B cell (primary cell): ENCODE measurements around the gene SLC35F3. TPM values are rescaled to one million over a fixed set of nuclear protein-coding genes. Genes with fewer than 3 reads are reported as not detected.

Experiments used
- ATAC-seq: fragments of 200-7000 bp; cut with Tn5 transposase; one replicate; pipeline ENCODE4 v1.10.0; 2021; ENCODE audit warnings: low read depth, mild to moderate bottlenecking, moderate number of reproducible peaks, moderate library complexity
- CTCF ChIA-PET: fragments of 350-600 bp; sonication (Branson Sonifier 250); formaldehyde crosslinking; loops from one replicate; lab custom pipeline; 2021; ENCODE audit warnings: antibody characterized with exemption, inconsistent platforms; lab: Charles Lee
- POLR2A ChIA-PET: fragments of 350-600 bp; sonication (Branson Sonifier 250); formaldehyde crosslinking; loops from one replicate; lab custom pipeline; 2021; ENCODE audit warnings: antibody characterized with exemption; lab: Charles Lee
- DNase-seq: peaks from one replicate; pipeline ENCODE4 v3.0.0; 2013
- H2AFZ ChIP-seq: 2 replicates; pipeline ENCODE4 v1.6.1; 2012; ENCODE audit warnings: mild to moderate bottlenecking, low read depth, low read length; ENCODE audit not compliant: insufficient read depth, poor library complexity, severe bottlenecking
- H3K27ac ChIP-seq, 2 donors: 1 replicate in 1 of 2; 2 replicates in 1 of 2; pipeline ENCODE4 v1.5.1; 2012 to 2013; ENCODE audit warnings: low read length in 2 of 2, mild to moderate bottlenecking in 2 of 2, moderate library complexity in 1 of 2
- H3K27me3 ChIP-seq, 4 experiments: fragments of 200-600 bp in 1 of 4; sonication (generic) in 1 of 4; replicated peaks in 1 of 4; 1 replicate in 2 of 4; 2 replicates in 2 of 4; pipeline versions ENCODE4 v1.6.1 to v1.7.0; 2013 to 2016; ENCODE audit warnings: low read length in 3 of 4, mild to moderate bottlenecking in 2 of 4, mixed read lengths in 1 of 4, moderate library complexity in 1 of 4; ENCODE audit not compliant: insufficient read depth in 4 of 4, control insufficient read depth in 3 of 4; ENCODE audit errors: control extremely low read depth in 1 of 4
- H3K36me3 ChIP-seq, 2 experiments: replicated peaks in 1 of 2; 1 replicate in 1 of 2; 2 replicates in 1 of 2; pipeline versions ENCODE4 v1.6.1 to v1.7.1; 2013; ENCODE audit warnings: low read length in 1 of 2; ENCODE audit not compliant: insufficient read depth in 2 of 2, control insufficient read depth in 1 of 2; ENCODE audit errors: control extremely low read depth in 1 of 2, extremely low read depth in 1 of 2
- H3K4me1 ChIP-seq, 2 donors: fragments of 200-600 bp in 1 of 2; sonication (generic) in 1 of 2; 1 replicate in 1 of 2; 2 replicates in 1 of 2; pipeline versions ENCODE4 v1.5.1 to v1.6.1; 2013 to 2017; ENCODE audit warnings: low read length in 2 of 2; ENCODE audit not compliant: control insufficient read depth in 2 of 2, insufficient read depth in 2 of 2
- H3K4me2 ChIP-seq: replicated peaks from 2 replicates; pipeline ENCODE3; 2012; ENCODE audit warnings: mild to moderate bottlenecking, low read depth, low read length; ENCODE audit not compliant: poor library complexity, severe bottlenecking
- H3K4me3 ChIP-seq, 5 experiments: fragments of 200-600 bp in 1 of 5; sonication (generic) in 1 of 5; 1 replicate in 3 of 5; 2 replicates in 2 of 5; pipeline versions ENCODE4 v1.5.1 to v1.7.0; 2011 to 2016; ENCODE audit warnings: low read length in 4 of 5, mild to moderate bottlenecking in 4 of 5, low read depth in 2 of 5, control low read depth in 1 of 5, moderate library complexity in 1 of 5; ENCODE audit not compliant: insufficient read depth in 1 of 5; ENCODE audit errors: control extremely low read depth in 1 of 5, extremely low read depth in 1 of 5
- H3K79me2 ChIP-seq: fragments of 200-600 bp; sonication (generic); one replicate; pipeline ENCODE4 v1.6.0; 2016; ENCODE audit warnings: low read length; ENCODE audit not compliant: control insufficient read depth, insufficient read depth
- H3K9ac ChIP-seq: fragments of 200-600 bp; sonication (generic); 2 replicates; pipeline ENCODE4 v1.6.1; 2017; ENCODE audit warnings: mild to moderate bottlenecking, low read length, moderate library complexity
- H3K9me3 ChIP-seq, 3 donors: one replicate each; pipeline versions ENCODE4 v1.6.1 to v1.7.1; 2013; ENCODE audit warnings: low read length in 2 of 3; ENCODE audit not compliant: control insufficient read depth in 2 of 3, insufficient read depth in 1 of 3; ENCODE audit errors: control extremely low read depth in 1 of 3
- H4K20me1 ChIP-seq: 2 replicates; pipeline ENCODE4 v1.6.0; 2012; ENCODE audit warnings: mild to moderate bottlenecking, low read length; ENCODE audit not compliant: insufficient read depth, control insufficient read depth, poor library complexity, severe bottlenecking
- H3K27ac Mint-ChIP-seq: one replicate; pipeline ENCODE4 v1.8.0; 2021; ENCODE audit warnings: mixed read lengths
- H3K27me3 Mint-ChIP-seq: one replicate; pipeline ENCODE4 v1.8.0; 2021; ENCODE audit warnings: mixed read lengths
- H3K4me1 Mint-ChIP-seq: one replicate; pipeline ENCODE4 v1.8.0; 2021; ENCODE audit warnings: mixed read lengths
- H3K4me3 Mint-ChIP-seq: one replicate; pipeline ENCODE4 v1.8.0; 2021; ENCODE audit warnings: mixed read lengths
- H3K9me3 Mint-ChIP-seq: one replicate; pipeline ENCODE4 v1.8.0; 2022; ENCODE audit warnings: mixed read lengths; ENCODE audit not compliant: insufficient read depth
- CTCF ChIP-seq: fragments of 200-600 bp; IDR thresholded peaks from one replicate; pipeline ENCODE4 v1.8.0; 2022; ENCODE audit warnings: antibody characterized with exemption, mild to moderate bottlenecking
- EZH2 ChIP-seq: IDR thresholded peaks from 2 replicates; pipeline ENCODE4 v1.6.1; 2012; ENCODE audit warnings: borderline replicate concordance, low read depth, mild to moderate bottlenecking, moderate library complexity, low read length; ENCODE audit not compliant: insufficient read depth, poor library complexity, severe bottlenecking
- WGBS: methylation state at CpG from one replicate; pipeline ENCODE4 v1.1.5; 2013; ENCODE audit warnings: missing lambda C conversion rate; ENCODE audit not compliant: insufficient coverage; 5-methylcytosine and 5-hydroxymethylcytosine counted together
- intact Hi-C: fragments of 100-400 bp; cut with micrococcal nuclease; formaldehyde crosslinking; loops from one replicate; pipeline ENCODE4 v1.10.0; 2022
- polyA plus RNA-seq: library from polyadenylated mRNA; depleted of rRNA; stranded (reverse); fragments of >200 nt; gene quantifications from 2 replicates; pipeline ENCODE4 v1.2.3, GENCODE V29; 2012
- total RNA-seq, 2 donors: library from RNA; stranded (reverse); fragments of 120-200 nt in 1 of 2; gene quantifications; 1 replicate in 1 of 2; 2 replicates in 1 of 2; pipeline versions ENCODE4 v1.2.3 to v1.2.4, GENCODE V29; 2013 to 2022

Gene SLC35F3
- total and polyA plus RNA-seq, 2 donors (not counting 1 experiment from before 2014, with no cell fraction given), result not detected

- Histone ChIP-seq H3K36me3 (no peaks in the 10 kb centered on the region), H3K79me2 (no peaks in the 10 kb centered on the region), H3K4me3 (no peak overlapping the region), H3K4me2 (no peak overlapping the region), H3K4me1 (no peaks in the 10 kb centered on the region), H3K9ac (no peak overlapping the region), H4K20me1 (no peaks in the 10 kb centered on the region), H3K27me3 (no peaks in the 10 kb centered on the region), H2AFZ (no peak overlapping the region), H3K9me3 (peaks cover 0 to 1% (median 0%) of the 10 kb centered on the region in 3 donors), H3K27ac (no peak overlapping the region)
- no peak overlapping the region for H3K27ac Mint-ChIP-seq
- ChIA-PET CTCF (no interaction called here), POLR2A (no interaction called here)
- no peak overlapping the region for H3K4me3 Mint-ChIP-seq
- peaks cover 6% of the 10 kb centered on the region for H3K27me3 Mint-ChIP-seq
- DNase-seq, result no peak
- TF ChIP-seq EZH2 (no peak), CTCF (no peak)
- intact Hi-C loops, result no loop called here
- WGBS, result 100% methylated on average over 3 of the region's 3 CpGs
- no peaks in the 10 kb centered on the region for H3K4me1 Mint-ChIP-seq
- ATAC-seq, result no peak
- H3K9me3 Mint-ChIP-seq, result peaks cover 8% of the 10 kb centered on the region
These were observed 24.6 kb upstream of the SLC35F3 start for GRCh38 chr1:233879841-233880240.

GRCh38 chr1:233883671-233884070, 20.8 kb upstream of the SLC35F3 start:
- H2AFZ ChIP-seq, result no peak overlapping the region
- H3K27me3 ChIP-seq, result no peaks in the 10 kb centered on the region
- no peaks in the 10 kb centered on the region for H4K20me1 ChIP-seq
- Mint-ChIP-seq H3K27ac (no peak overlapping the region), H3K27me3 (peaks cover 6% of the 10 kb centered on the region), H3K4me1 (no peaks in the 10 kb centered on the region), H3K9me3 (peaks cover 10% of the 10 kb centered on the region), H3K4me3 (no peak overlapping the region)
- TF ChIP-seq EZH2, result no peak
- no peak for TF ChIP-seq CTCF
- H3K79me2 ChIP-seq, result no peaks in the 10 kb centered on the region
- no peak overlapping the region for H3K4me2 ChIP-seq
- H3K9ac ChIP-seq, result no peak overlapping the region
- H3K4me3 ChIP-seq, result no peak overlapping the region
- intact Hi-C loops, result no loop called here
- CTCF ChIA-PET, result no interaction called here
- H3K27ac ChIP-seq, result no peak overlapping the region
- no peaks in the 10 kb centered on the region for H3K9me3 ChIP-seq
- DNase-seq (no peak), ATAC-seq (no peak)
- POLR2A ChIA-PET, result no interaction called here
- no peaks in the 10 kb centered on the region for H3K4me1 ChIP-seq
- H3K36me3 ChIP-seq, result no peaks in the 10 kb centered on the region
- 75% methylated on average over 1 of the region's 3 CpGs for WGBS
